MM.1S (cell line): Measurements from ENCODE around the gene LYRM9.

ENCODE experiments used
- DNase-seq: peaks from one replicate; pipeline ENCODE4 v3.0.0-alpha.2; 2015
- H2AFZ ChIP-seq: fragments of 300-600 bp; sonication (generic); 2 replicates; pipeline ENCODE4 v1.6.0; 2016; ENCODE audit warnings: antibody characterized with exemption, low read length
- H3F3A ChIP-seq: fragments of 300-600 bp; sonication (generic); 2 replicates; pipeline ENCODE4 v1.6.1; 2016; ENCODE audit warnings: mild to moderate bottlenecking, antibody characterized with exemption, low read length, moderate library complexity, mixed read lengths; ENCODE audit not compliant: insufficient read depth
- H3K27ac ChIP-seq: fragments of 300-600 bp; sonication (generic); 2 replicates; pipeline ENCODE4 v1.5.1; 2016; ENCODE audit warnings: mild to moderate bottlenecking, low read length
- H3K27me3 ChIP-seq: fragments of 300-600 bp; sonication (generic); replicated peaks from 2 replicates; pipeline ENCODE4 v1.6.0; 2016; ENCODE audit warnings: low read length; ENCODE audit not compliant: insufficient read depth
- H3K36me3 ChIP-seq: fragments of 300-600 bp; sonication (generic); replicated peaks from 2 replicates; pipeline ENCODE4 v1.6.1; 2016; ENCODE audit warnings: mild to moderate bottlenecking, low read length, mixed read lengths; ENCODE audit not compliant: insufficient read depth
- H3K4me1 ChIP-seq: fragments of 300-600 bp; sonication (generic); 2 replicates; pipeline ENCODE4 v1.6.1; 2016; ENCODE audit warnings: low read length, mixed read lengths
- H3K4me2 ChIP-seq: fragments of 300-600 bp; sonication (generic); 2 replicates; pipeline ENCODE4 v1.6.0; 2016; ENCODE audit warnings: low read depth, low read length
- H3K4me3 ChIP-seq: fragments of 300-600 bp; sonication (generic); 2 replicates; pipeline ENCODE4 v1.5.1; 2016; ENCODE audit warnings: low read length, mixed read lengths
- H3K79me2 ChIP-seq: fragments of 300-600 bp; sonication (generic); 2 replicates; pipeline ENCODE4 v1.6.1; 2016; ENCODE audit warnings: mixed run types, low read length, mixed read lengths
- H3K9ac ChIP-seq: fragments of 300-600 bp; sonication (generic); 2 replicates; pipeline ENCODE4 v1.6.1; 2016; ENCODE audit warnings: low read length, mixed read lengths
- H3K9me2 ChIP-seq: fragments of 300-600 bp; sonication (generic); replicated peaks from 2 replicates; pipeline ENCODE4 v1.6.1; 2016; ENCODE audit warnings: mild to moderate bottlenecking, low read length, mixed read lengths; ENCODE audit not compliant: insufficient read depth
- H3K9me3 ChIP-seq: fragments of 300-600 bp; sonication (generic); replicated peaks from 2 replicates; pipeline ENCODE4 v1.6.1; 2016; ENCODE audit warnings: mild to moderate bottlenecking, low read length, mixed read lengths; ENCODE audit not compliant: insufficient read depth
- H4K20me1 ChIP-seq: fragments of 300-600 bp; sonication (generic); 2 replicates; pipeline ENCODE4 v1.6.1; 2016; ENCODE audit warnings: mild to moderate bottlenecking, low read length, moderate library complexity, mixed read lengths; ENCODE audit not compliant: insufficient read depth
- CTCF ChIP-seq: fragments of 300-600 bp; sonication (generic); IDR thresholded peaks from 2 replicates; pipeline ENCODE4 v1.5.1; 2016; ENCODE audit warnings: antibody characterized with exemption, low read length, mixed read lengths
- EZH2 ChIP-seq: fragments of 300-600 bp; sonication (generic); optimal IDR thresholded peaks from 2 replicates; pipeline ENCODE3; 2017; ENCODE audit warnings: low read depth, mild to moderate bottlenecking, antibody characterized with exemption, low read length, mixed read lengths
- EZH2phosphoT487 ChIP-seq: fragments of 300-600 bp; sonication (generic); IDR thresholded peaks from 2 replicates; pipeline ENCODE4 v1.6.1; 2018; ENCODE audit warnings: antibody characterized with exemption, low read length

Gene LYRM9

GRCh38 chr17:27878776-27879562 lies 14.2 kb downstream of the LYRM9 start:
- H3K4me3 ChIP-seq: no peak overlapping the region
- TF ChIP-seq CTCF: no peak
- TF ChIP-seq EZH2: no peak
- TF ChIP-seq EZH2phosphoT487: no peak
- no peaks in the 10 kb centered on the region for H3K4me1 ChIP-seq
- no peak overlapping the region for H3K27ac ChIP-seq
- H2AFZ ChIP-seq: no peak overlapping the region
- H3F3A ChIP-seq: no peaks in the 10 kb centered on the region
- H3K9me2 ChIP-seq: no peaks in the 10 kb centered on the region
- no peaks in the 10 kb centered on the region for H3K9me3 ChIP-seq
- H3K4me2 ChIP-seq: no peak overlapping the region
- H4K20me1 ChIP-seq: no peaks in the 10 kb centered on the region
- H3K36me3 ChIP-seq: no peaks in the 10 kb centered on the region
- H3K27me3 ChIP-seq: no peaks in the 10 kb centered on the region
- no peak for DNase-seq
- no peak overlapping the region for H3K9ac ChIP-seq
- H3K79me2 ChIP-seq: no peaks in the 10 kb centered on the region

- Histone ChIP-seq H3K4me2 (no peak overlapping the region), H3K79me2 (no peaks in the 10 kb centered on the region), H3K9me3 (no peaks in the 10 kb centered on the region), H3K4me3 (no peak overlapping the region), H3K27ac (no peak overlapping the region), H2AFZ (no peak overlapping the region), H4K20me1 (no peaks in the 10 kb centered on the region), H3K9me2 (no peaks in the 10 kb centered on the region), H3K27me3 (no peaks in the 10 kb centered on the region), H3K9ac (no peak overlapping the region), H3K4me1 (no peaks in the 10 kb centered on the region), H3F3A (no peaks in the 10 kb centered on the region), H3K36me3 (no peaks in the 10 kb centered on the region)
- no peak for DNase-seq
- no peak for TF ChIP-seq EZH2phosphoT487
- TF ChIP-seq EZH2: no peak
These were observed 19.4 kb downstream of the LYRM9 start for GRCh38 chr17:27873746-27874145.

GRCh38 chr17:27873211-27873610 lies 20.0 kb downstream of the LYRM9 start:
- Histone ChIP-seq H3K27ac (no peak overlapping the region), H3K9ac (no peak overlapping the region), H3K27me3 (no peaks in the 10 kb centered on the region), H3K4me2 (no peak overlapping the region), H3K36me3 (no peaks in the 10 kb centered on the region), H3K79me2 (no peaks in the 10 kb centered on the region), H3K9me3 (no peaks in the 10 kb centered on the region), H4K20me1 (no peaks in the 10 kb centered on the region), H3K4me3 (no peak overlapping the region), H2AFZ (no peak overlapping the region), H3K9me2 (no peaks in the 10 kb centered on the region), H3F3A (no peaks in the 10 kb centered on the region), H3K4me1 (no peaks in the 10 kb centered on the region)
- DNase-seq: no peak
- TF ChIP-seq EZH2 (no peak), EZH2phosphoT487 (no peak), CTCF (no peak)

- no peaks in the 10 kb centered on the region for H3F3A ChIP-seq
- no peak overlapping the region for H2AFZ ChIP-seq
- no peaks in the 10 kb centered on the region for H3K4me1 ChIP-seq
- no peak overlapping the region for H3K4me3 ChIP-seq
- H3K36me3 ChIP-seq: no peaks in the 10 kb centered on the region
- no peaks in the 10 kb centered on the region for H3K27me3 ChIP-seq
- no peak overlapping the region for H3K4me2 ChIP-seq
- no peaks in the 10 kb centered on the region for H3K9me2 ChIP-seq
- no peak for TF ChIP-seq CTCF
- no peak for TF ChIP-seq EZH2
- TF ChIP-seq EZH2phosphoT487: no peak
- no peaks in the 10 kb centered on the region for H3K79me2 ChIP-seq
- H4K20me1 ChIP-seq: no peaks in the 10 kb centered on the region
- H3K9ac ChIP-seq: no peak overlapping the region
- H3K27ac ChIP-seq: no peak overlapping the region
- H3K9me3 ChIP-seq: no peaks in the 10 kb centered on the region
- DNase-seq: no peak
These were observed 20.4 kb downstream of the LYRM9 start for GRCh38 chr17:27872776-27873175.
